Measurements from ENCODE around the gene DGKI. TPM values are rescaled to one million over a fixed set of nuclear protein-coding genes. Genes with fewer than 3 reads are reported as not detected.
"Not testable (repeated sequence)": the region's sequence is repeated elsewhere in the genome, so short reads cannot be mapped to it uniquely, and the experiment has no call there.

The DGKI gene
- total RNA-seq, 1 experiment from 2014 or later: 0.15 TPM

DNA sequence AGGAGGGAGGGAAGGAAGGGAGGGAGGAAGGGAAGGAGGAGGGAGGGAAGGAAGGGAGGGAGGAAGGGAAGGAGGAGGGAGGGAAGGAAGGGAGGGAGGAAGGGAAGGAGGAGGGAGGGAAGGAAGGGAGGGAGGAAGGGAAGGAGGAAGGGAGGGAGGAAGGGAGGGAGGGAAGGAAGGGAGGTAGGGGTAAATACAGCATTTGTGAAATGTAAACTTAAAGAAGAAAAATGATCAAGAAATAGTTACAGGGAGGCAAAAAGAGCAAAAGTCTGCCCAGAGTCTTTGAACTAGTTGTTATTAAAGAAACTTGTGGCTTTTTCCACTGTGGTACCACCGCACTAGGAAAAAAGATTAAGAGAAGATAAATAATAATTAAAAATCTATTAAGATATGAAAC is 398.2 kb downstream of the DGKI start:
- H3K4me1 ChIP-seq (ENCODE audit: control insufficient read depth in 1 of 2, insufficient read depth in 2 of 2, low read length in 2 of 2); H2AFZ ChIP-seq (ENCODE audit: low read depth, low read length, poor library complexity, severe bottlenecking); H3K27ac ChIP-seq (ENCODE audit: low read depth, low read length); CTCF ChIA-PET; H3K9me2 ChIP-seq (ENCODE audit: insufficient read depth); H3K27me3 ChIP-seq (ENCODE audit: insufficient read depth, low read length); intact Hi-C loops (cut with micrococcal nuclease); H3K4me3 ChIP-seq (replicated peaks in 1 of 2; ENCODE audit: low read depth in 1 of 2, low read length in 2 of 2); H3K9ac ChIP-seq (ENCODE audit: low read length); H3K79me2 ChIP-seq (ENCODE audit: insufficient read depth, low read length); RAD21 ChIA-PET (ENCODE audit: low non-redundant PET in 1 of 2, low total read pairs in 2 of 2, uncharacterized antibody in 2 of 2, unreplicated experiment in 2 of 2); BruUV-seq (replicated peaks); H3K4me2 ChIP-seq (ENCODE audit: low read length); ATAC-seq; H4K20me1 ChIP-seq (ENCODE audit: insufficient read depth); DNase-seq (ENCODE audit: low read depth, low spot score); H3K36me3 ChIP-seq (ENCODE audit: control insufficient read depth in 1 of 2, insufficient read depth in 2 of 2, low read length in 2 of 2); H3K9me3 ChIP-seq (ENCODE audit: control insufficient read depth in 1 of 2, insufficient read depth in 1 of 2, low read depth in 1 of 2, low read length in 2 of 2); POLR2A ChIA-PET: not testable (repeated sequence)

DNA sequence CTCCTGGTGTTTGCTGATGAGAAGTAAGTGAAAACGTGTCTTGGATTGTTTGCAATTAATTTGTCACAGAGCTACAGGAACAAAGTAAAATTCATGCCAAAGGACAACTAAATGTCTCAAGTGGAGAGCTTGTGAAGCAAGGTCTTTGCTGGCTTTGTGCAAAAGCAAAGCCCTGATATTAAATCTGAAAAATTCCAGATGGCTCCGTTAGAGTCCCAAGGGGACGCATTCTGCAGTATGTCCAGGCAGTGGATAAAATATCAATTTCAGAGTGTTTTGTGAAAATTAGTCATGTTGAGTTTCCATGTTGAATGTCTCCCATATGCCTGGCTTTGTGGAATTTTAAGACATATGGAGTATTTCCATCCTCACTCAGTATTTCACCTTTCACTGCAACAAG is 400.7 kb downstream of the DGKI start:
- no peaks in the 10 kb centered on the region for H3K27me3 ChIP-seq (ENCODE audit: insufficient read depth, low read length)
- TF ChIP-seq CBX3 (IDR thresholded peaks at IDR 0.05; ENCODE audit: low read depth) (no peak), ELF1 (IDR thresholded peaks at IDR 0.05; ENCODE audit: borderline replicate concordance, low read depth) (no peak), EGR1 (IDR thresholded peaks at IDR 0.05; ENCODE audit: low read depth) (no peak), FOSL1 (IDR thresholded peaks at IDR 0.05; ENCODE audit: low read depth) (no peak), SRF (IDR thresholded peaks at IDR 0.05; ENCODE audit: low read depth) (no peak), POLR2AphosphoS5 (IDR thresholded peaks at IDR 0.05; ENCODE audit: low read depth, low read length) (no peak), YY1 (IDR thresholded peaks at IDR 0.05; ENCODE audit: extremely low read depth, insufficient replicate concordance, low read depth, low read length) (no peak), ZFX (IDR thresholded peaks at IDR 0.05) (no peak), EZH2 (IDR thresholded peaks at IDR 0.05) (no peak), TCF7L2 (IDR thresholded peaks at IDR 0.05; ENCODE audit: borderline replicate concordance, extremely low read depth, insufficient read depth, insufficient read length) (no peak), JUND (IDR thresholded peaks at IDR 0.05) (no peak)
- TF ChIP-seq, protein P1, sequence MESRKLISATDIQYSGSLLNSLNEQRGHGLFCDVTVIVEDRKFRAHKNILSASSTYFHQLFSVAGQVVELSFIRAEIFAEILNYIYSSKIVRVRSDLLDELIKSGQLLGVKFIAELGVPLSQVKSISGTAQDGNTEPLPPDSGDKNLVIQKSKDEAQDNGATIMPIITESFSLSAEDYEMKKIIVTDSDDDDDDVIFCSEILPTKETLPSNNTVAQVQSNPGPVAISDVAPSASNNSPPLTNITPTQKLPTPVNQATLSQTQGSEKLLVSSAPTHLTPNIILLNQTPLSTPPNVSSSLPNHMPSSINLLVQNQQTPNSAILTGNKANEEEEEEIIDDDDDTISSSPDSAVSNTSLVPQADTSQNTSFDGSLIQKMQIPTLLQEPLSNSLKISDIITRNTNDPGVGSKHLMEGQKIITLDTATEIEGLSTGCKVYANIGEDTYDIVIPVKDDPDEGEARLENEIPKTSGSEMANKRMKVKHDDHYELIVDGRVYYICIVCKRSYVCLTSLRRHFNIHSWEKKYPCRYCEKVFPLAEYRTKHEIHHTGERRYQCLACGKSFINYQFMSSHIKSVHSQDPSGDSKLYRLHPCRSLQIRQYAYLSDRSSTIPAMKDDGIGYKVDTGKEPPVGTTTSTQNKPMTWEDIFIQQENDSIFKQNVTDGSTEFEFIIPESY (IDR thresholded peaks at IDR 0.05; ENCODE audit: extremely low read depth, insufficient replicate concordance, low read length): no peak
- DNase-seq (ENCODE audit: low read depth, low spot score): no peak
- POLR2A ChIA-PET: no interaction called here
- H3K27ac ChIP-seq (ENCODE audit: low read depth, low read length): no peak overlapping the region
- RAD21 ChIA-PET (ENCODE audit: low non-redundant PET in 1 of 2, low total read pairs in 2 of 2, uncharacterized antibody in 2 of 2, unreplicated experiment in 2 of 2): no interaction called here
- no peak for ATAC-seq
- no TSS peak for BruUV-seq (replicated peaks)
- no peaks in the 10 kb centered on the region for H4K20me1 ChIP-seq (ENCODE audit: insufficient read depth)
- no peaks in the 10 kb centered on the region; a peak in 1 of 4 replicates for H3K9me3 ChIP-seq (ENCODE audit: control insufficient read depth in 1 of 2, insufficient read depth in 1 of 2, low read depth in 1 of 2, low read length in 2 of 2)
- H3K36me3 ChIP-seq (ENCODE audit: control insufficient read depth in 1 of 2, insufficient read depth in 2 of 2, low read length in 2 of 2): no peaks in the 10 kb centered on the region
- intact Hi-C loops (cut with micrococcal nuclease): no loop called here
- H3K9ac ChIP-seq (ENCODE audit: low read length): no peak overlapping the region
- no peaks in the 10 kb centered on the region for H3K79me2 ChIP-seq (ENCODE audit: insufficient read depth, low read length)
- no peak overlapping the region for H3K4me3 ChIP-seq (replicated peaks in 1 of 2; ENCODE audit: low read depth in 1 of 2, low read length in 2 of 2)
- H2AFZ ChIP-seq (ENCODE audit: low read depth, low read length, poor library complexity, severe bottlenecking): no peak overlapping the region
- H3K9me2 ChIP-seq (ENCODE audit: insufficient read depth): no peaks in the 10 kb centered on the region
- CTCF ChIA-PET: interaction anchor here (1.0 kb wide), 1 partner anchor 9 kb away, joined by 4 read pairs; no protein-coding TSS in a partner anchor
- H3K4me2 ChIP-seq (ENCODE audit: low read length): no peak overlapping the region
- H3K4me1 ChIP-seq (ENCODE audit: control insufficient read depth in 1 of 2, insufficient read depth in 2 of 2, low read length in 2 of 2): no peaks in the 10 kb centered on the region

All from HCT116 (cell line).